Kidney (tissue), 14 donors: ENCODE results near the gene TRAPPC1. TPM values are rescaled to one million over a fixed set of nuclear protein-coding genes. Genes with fewer than 3 reads are reported as not detected.

Source experiments
- DNase-seq, 5 donors: peaks; one replicate each; pipeline ENCODE4 v3.0.0-alpha.2; 2013 to 2020
- FAIRE-seq: peaks from 2 replicates; lab custom pipeline; 2012; peaks lifted over from hg19 to GRCh38; lab: Jason Lieb, UNC
- H3K27ac ChIP-seq, 2 donors: one replicate each; pipeline ENCODE4 v1.7.0; 2013; ENCODE audit warnings: low read depth in 2 of 2, low read length in 2 of 2, inconsistent platforms in 1 of 2
- H3K27me3 ChIP-seq: one replicate; pipeline ENCODE4 v1.7.1; 2013; ENCODE audit warnings: low read length, inconsistent platforms; ENCODE audit not compliant: control insufficient read depth, insufficient read depth
- H3K36me3 ChIP-seq, 3 donors: one replicate each; pipeline versions ENCODE4 v1.7.0 to v1.7.1; 2013; ENCODE audit warnings: low read length in 3 of 3, control low read depth in 1 of 3, inconsistent platforms in 1 of 3; ENCODE audit not compliant: insufficient read depth in 3 of 3, control insufficient read depth in 2 of 3
- H3K4me1 ChIP-seq, 3 donors: one replicate each; pipeline versions ENCODE4 v1.7.0 to v1.7.1; 2013; ENCODE audit warnings: low read length in 3 of 3, inconsistent platforms in 1 of 3, low read depth in 1 of 3; ENCODE audit not compliant: control insufficient read depth in 2 of 3, insufficient read depth in 2 of 3
- H3K4me3 ChIP-seq, 3 donors: one replicate each; pipeline versions ENCODE4 v1.7.0 to v1.8.1; 2013; ENCODE audit warnings: low read length in 3 of 3, control low read depth in 1 of 3, inconsistent platforms in 1 of 3
- H3K9ac ChIP-seq, 3 donors: one replicate each; pipeline versions ENCODE4 v1.7.0 to v1.7.1; 2013; ENCODE audit warnings: low read length in 3 of 3, control low read depth in 1 of 3, inconsistent platforms in 1 of 3
- H3K9me3 ChIP-seq, 3 donors: one replicate each; pipeline versions ENCODE4 v1.7.0 to v1.7.1; 2013; ENCODE audit warnings: low read length in 3 of 3, control low read depth in 1 of 3, inconsistent platforms in 1 of 3; ENCODE audit not compliant: control insufficient read depth in 2 of 3, insufficient read depth in 1 of 3
- CTCF ChIP-seq: IDR thresholded peaks from 3 replicates; pipeline ENCODE4 v1.5.1; 2012; ENCODE audit warnings: mild to moderate bottlenecking, moderate library complexity, borderline replicate concordance; ENCODE audit not compliant: insufficient read depth; ENCODE audit errors: extremely low read depth
- intact Hi-C: fragments of 100-400 bp; cut with DNase I; formaldehyde crosslinking; loops from one replicate; pipeline ENCODE4 v1.11.1; 2022
- polyA plus RNA-seq: library from polyadenylated mRNA; stranded (reverse); fragments of 350-450 nt; fragmentation: Illumina TruSeq; extraction: RNeasy Lipid Tissue Mini Kit (QIAGEN cat#74804); gene quantifications from one replicate; pipeline ENCODE4 v1.2.3, GENCODE V29; 2014; ENCODE audit warnings: low read depth, low replicate concordance; ENCODE audit not compliant: insufficient read depth
- total RNA-seq: library from RNA; stranded (reverse); fragmentation: NEBNext Ultra II Directional; extraction: Animal tissue kit (Norgen Biotek cat#: 25700); gene quantifications from one replicate; pipeline ENCODE4 v1.2.1, GENCODE V29; 2021
- donor health status: control.
- donor health status: control.
- donor health status: control.
- donor health status: control.
- donor health status: control.
- donor health status: DM: yes; HTN: yes; CAD: no.
- donor health status: Normal renal cell carcinoma (clear cell type).

Gene TRAPPC1
- total and polyA plus RNA-seq, 2 donors from 2014 or later = 149 to 291 TPM

DNA sequence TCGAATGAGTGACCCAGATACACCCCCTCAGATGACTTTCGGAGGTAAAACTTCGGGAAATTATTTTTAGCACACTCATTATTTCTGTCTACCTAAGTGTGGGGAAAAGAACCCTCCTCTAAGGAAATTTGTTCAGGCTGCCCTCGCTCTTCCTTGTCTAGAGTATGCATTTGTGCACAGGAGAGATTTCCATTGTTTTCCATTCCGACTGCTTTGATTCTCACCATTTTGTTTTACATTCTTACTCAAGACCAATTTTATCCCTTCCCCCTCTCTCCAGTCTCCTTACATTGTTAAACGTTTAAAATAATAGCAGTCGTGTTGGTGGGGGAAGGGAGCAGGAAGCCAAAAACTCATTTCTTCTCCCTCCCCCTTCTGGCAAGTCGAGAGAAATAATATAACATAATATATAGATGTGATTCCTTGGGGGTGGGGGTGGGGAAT is 44.7 kb downstream of the TRAPPC1 start:
- intact Hi-C loops = no loop called here
- no peak for FAIRE-seq
- peak overlapping the region; percentile 2 to 84 (median 83) for H3K4me3 ChIP-seq
- H3K9ac ChIP-seq = peak overlapping the region; percentile 20 to 81 (median 52)
- TF ChIP-seq CTCF = no peak
- DNase-seq = no peak
- peaks cover 6 to 11% (median 9%) of the 10 kb centered on the region in 3 donors for H3K36me3 ChIP-seq
- H3K4me1 ChIP-seq = peaks cover 17 to 31% (median 21%) of the 10 kb centered on the region in 3 donors
- peak overlapping the region; percentile 95 to 97 for H3K27ac ChIP-seq
- no peaks in the 10 kb centered on the region for H3K9me3 ChIP-seq
- H3K27me3 ChIP-seq = no peaks in the 10 kb centered on the region

- peak overlapping the region; percentile 54 to 84 (median 83) for H3K4me3 ChIP-seq
- peaks cover 6 to 9% (median 6%) of the 10 kb centered on the region in 3 donors for H3K36me3 ChIP-seq
- FAIRE-seq (no peak), DNase-seq (peak in 4 of 5 donors; percentile 48 to 76 (median 72))
- H3K9ac ChIP-seq = peak overlapping the region; percentile 52 to 81 (median 52)
- H3K27me3 ChIP-seq = no peaks in the 10 kb centered on the region
- H3K27ac ChIP-seq = peak overlapping the region; percentile 95 to 97
- TF ChIP-seq CTCF = no peak
- peaks cover 18 to 33% (median 21%) of the 10 kb centered on the region in 3 donors for H3K4me1 ChIP-seq
- H3K9me3 ChIP-seq = no peaks in the 10 kb centered on the region
- intact Hi-C loops = no loop called here
These were observed 45.3 kb downstream of the TRAPPC1 start for GRCh38 chr17:7886227-7887037.

DNA sequence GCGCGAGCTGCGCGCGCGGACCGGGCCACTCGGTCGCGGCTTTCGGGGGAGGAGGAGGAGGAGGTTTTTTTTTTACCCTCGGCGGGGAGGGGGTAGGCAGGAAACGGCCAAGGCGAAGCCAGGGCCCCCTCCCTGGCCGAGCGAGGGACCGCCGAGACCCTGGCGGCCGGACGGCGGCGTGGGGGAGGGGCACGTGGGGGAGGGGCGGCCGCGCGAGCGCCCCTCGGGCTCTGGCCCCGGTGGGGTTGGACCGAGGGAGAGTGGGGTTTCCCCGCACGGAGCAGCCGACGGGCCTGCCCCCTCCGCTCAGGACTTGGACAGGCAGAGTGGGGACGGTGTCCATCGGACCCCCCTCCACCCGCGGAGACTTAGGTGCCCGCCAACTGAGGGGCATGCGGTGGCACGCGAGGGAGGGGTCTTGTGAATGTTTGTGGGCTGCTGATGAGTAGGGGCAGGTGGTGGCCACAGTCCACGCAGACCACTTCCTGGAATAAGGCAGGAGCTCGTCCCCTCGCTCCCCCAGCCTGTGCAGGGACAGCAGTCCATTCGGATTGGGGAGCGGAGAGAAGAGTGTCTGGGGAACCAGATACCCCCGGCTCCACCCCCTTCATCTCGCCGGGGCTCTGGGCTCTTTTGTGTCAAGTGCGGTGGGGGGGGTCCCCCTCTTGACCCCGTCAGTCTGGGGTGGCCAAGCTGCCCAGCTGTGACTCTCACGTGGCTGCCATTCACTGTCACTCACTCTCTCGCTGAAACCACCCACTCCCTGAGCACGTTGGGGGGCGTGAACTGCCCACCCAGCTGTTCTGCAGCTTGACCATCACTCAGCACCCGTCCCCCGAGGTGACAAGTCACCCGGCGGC is 46.1 kb downstream of the TRAPPC1 start:
- peak overlapping the region; percentile 95 to 97 for H3K27ac ChIP-seq
- no peak for FAIRE-seq
- H3K27me3 ChIP-seq = no peaks in the 10 kb centered on the region
- peaks cover 2 to 9% (median 3%) of the 10 kb centered on the region in 3 donors for H3K36me3 ChIP-seq
- intact Hi-C loops = no loop called here
- peak overlapping the region; percentile 75 to 84 (median 83) for H3K4me3 ChIP-seq
- H3K9ac ChIP-seq = peak overlapping the region; percentile 52 to 81 (median 52)
- peaks cover 18 to 33% (median 21%) of the 10 kb centered on the region in 3 donors for H3K4me1 ChIP-seq
- no peak for TF ChIP-seq CTCF
- no peaks in the 10 kb centered on the region for H3K9me3 ChIP-seq
- peak; percentile 86 to 93 (median 88) for DNase-seq
